ENCODE results near the gene TRIM31.

TRIM31 gene

DNA sequence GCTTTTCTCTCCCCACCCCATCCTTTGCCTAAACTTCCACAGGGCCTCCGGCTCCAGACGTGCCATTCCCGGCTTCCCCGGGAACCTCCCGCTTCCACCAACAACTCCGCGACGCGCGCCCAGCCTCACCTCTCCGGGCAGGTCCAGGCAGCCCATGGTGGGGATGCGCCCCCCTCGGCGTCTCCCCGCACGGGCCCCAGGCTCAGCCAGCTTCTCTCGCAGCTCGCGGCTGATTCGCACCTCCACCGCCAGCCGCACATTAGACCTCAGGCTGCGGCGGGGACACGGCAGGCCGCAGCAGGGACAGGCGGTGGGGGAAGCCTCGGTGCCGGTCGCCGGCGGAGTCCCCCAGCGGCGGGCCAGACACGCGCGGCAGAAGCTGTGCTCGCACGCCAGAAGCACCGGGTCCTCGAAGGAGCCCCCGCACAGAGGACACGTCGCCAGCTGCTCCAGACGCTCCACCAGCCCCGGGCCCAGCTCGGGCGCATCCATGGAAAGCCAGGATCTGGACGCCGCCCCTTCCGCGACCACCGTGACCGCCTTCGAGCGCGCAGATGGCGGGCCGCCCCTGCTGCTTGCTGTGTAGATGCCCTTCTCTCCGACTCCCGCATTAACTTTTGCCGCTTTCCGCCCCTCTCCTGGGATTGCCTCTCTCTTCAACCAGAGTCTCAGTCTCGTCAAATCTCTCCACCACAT is 37.6 kb downstream of the TRIM31 start, which contains the start of gene RNF39:
Gene RNF39 (minus strand): TSS at position 676 of the 696 bp plus-strand sequence. CDS start 184 bp downstream, at position 492.
- peak in 1 of 2 donors; percentile 25 for DNase-seq

DNA sequence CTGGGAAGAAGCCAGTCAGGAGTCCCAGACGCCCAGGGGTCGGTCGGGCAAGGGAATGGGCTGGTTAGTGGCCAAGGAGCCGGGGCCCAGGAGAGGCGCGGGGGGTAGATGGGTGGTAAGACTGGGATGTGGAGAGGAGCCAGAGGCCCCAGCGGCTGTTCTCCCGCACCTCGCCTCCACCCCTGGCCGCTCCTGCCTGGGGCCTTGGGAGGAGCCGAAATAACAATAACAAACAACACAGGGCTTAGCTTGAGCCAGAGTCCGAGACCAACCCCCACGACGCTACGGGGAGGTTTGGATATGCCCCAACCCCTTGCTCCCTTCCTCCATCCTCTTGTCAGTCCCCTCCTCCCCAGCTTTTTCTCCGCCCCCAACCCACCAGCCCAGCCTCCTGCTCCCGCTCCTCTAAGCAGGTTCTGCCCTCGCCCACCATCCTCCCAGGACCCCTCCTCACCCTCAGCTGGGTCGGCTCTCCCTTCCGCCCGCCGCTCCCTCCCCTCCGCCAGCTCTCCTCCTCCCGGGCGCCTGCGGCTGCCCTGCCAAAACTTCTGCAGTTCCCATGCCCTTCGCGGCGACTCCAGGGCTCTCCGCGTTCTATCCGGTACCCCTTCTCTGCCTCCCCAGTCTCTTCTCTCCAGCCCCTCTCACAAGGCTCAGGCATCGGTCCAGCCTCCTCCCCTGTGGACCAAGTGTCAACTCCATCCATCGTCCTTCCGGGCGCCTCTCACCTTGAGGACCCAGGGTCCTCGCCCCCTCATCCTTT is 38.4 kb downstream of the TRIM31 start:
- DNase-seq, result peak in 1 of 2 donors; percentile 13

DNA sequence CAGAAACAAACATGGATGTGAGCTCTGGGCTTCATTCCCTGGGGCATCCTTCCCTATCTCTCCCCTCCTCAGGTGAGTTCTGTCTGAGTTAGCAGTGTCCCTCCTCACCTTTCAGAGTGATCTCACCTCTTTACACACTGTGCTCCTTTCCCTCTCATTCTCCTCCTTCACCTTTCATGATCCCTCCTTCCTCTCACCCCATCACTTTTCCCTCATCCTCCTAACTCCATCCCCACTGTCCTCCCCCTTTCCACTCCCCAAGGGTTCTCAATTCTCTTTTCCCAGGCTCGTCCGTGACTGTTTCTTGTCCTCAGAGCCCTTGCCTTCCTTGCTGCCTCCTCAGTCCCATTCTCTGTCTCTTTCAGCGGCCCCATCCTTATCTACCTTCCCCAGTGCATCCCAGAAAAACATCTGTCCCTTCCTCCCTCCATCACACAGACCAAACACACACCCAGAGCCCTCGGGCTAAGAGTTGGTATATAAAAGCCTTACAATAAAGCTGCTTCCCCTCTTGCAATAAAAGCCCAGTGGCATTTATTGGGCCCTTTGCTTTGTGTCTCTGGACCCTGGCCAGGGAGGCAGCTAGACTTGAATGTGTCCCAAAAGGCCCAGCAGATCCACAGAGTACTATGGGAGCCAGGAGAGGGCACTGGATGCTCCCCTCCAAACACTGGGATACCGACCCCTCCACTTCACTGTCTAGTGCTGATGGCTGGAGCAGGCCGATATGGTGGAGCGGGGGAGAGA is 39.2 kb downstream of the TRIM31 start:
- no peak for DNase-seq

DNA sequence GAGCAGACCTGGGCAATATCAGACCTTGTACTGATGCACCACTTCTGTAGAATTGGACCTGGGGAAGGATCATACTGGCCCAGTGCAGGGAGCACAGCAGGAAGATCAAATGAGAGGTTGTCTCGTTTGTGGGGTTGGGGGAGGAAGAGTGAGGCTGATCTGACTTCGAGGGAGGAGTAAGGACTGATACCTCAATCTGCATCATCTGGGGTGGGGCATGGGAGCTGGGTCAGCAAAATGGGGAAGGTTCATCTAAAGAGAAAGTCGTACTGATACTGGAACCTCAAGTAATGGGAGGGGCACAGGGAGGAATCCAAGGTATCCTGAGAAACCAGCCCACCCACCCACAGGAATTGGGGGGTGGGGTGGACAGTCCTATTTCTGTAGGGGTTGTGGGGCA is 41.0 kb downstream of the TRIM31 start:
- DNase-seq, result no peak

DNA sequence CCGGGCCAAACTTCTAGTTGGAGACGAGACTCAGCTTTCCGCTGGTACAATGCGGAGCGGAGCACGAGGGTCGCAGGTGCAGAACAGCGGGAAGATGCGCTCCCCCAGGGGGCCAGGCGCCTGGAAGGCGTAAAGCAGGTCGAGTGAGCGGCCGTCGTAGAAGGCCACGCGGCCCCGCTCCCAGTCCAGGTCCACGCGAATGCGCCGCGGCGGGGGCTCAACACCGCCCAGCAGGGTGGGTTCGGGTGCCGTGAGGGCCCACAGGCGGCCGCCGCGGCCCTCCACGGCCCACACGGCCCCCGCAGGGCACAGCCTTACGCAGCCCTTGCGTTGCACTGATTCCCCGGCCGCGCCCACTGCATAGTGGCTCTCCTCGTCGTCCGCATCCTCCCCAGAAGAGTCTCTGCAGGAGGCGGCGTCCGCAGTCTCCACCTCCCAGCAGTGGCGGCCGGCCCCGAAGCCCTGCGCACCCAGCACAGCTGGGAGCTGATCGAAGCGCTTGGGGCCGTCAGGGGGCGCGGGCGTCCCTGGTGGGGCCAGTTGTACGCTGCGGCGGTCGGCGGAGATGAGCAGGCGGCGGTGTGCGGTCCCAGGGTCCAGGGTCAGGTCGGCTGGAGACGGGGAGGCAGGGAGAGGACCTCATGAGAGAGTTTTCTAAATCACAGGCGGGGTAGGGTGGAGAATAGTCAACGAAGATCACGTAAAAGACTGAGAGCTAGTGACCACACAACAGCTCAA is 41.6 kb downstream of the TRIM31 start:
- peak in 1 of 2 donors; percentile 17 for DNase-seq

DNA sequence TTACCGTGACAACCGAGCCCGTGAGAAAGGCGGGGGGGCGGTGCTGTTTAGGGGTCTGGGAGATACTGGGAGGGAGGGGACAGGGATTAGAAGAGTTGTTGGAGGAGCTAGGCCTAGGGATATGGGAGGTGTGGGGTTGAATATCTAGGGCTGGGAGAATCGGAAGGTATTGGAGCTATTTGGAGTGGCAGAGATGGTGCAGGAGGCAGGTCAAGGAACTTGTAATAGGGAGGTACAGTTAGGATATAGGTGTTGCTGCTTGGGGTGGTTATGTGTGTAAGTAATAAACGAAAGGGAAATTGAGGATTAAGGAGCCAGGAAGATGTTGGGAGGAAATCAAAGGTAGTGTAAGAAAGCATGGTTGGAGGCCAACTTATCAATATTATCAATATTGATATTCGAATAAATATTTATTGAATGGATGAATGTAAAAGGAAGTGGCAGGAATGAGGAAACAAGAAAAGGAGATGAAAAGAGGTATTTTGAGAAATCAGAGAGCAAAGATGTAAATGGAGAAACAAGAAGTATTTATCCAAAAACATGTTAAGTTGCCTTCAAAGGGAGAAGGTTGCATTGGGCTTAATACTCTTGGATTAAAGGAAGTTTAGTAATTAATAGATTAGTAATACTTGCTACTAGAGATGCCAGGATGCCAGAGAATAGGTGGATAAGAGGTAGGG is 45.3 kb downstream of the TRIM31 start:
- DNase-seq, result no peak

DNA sequence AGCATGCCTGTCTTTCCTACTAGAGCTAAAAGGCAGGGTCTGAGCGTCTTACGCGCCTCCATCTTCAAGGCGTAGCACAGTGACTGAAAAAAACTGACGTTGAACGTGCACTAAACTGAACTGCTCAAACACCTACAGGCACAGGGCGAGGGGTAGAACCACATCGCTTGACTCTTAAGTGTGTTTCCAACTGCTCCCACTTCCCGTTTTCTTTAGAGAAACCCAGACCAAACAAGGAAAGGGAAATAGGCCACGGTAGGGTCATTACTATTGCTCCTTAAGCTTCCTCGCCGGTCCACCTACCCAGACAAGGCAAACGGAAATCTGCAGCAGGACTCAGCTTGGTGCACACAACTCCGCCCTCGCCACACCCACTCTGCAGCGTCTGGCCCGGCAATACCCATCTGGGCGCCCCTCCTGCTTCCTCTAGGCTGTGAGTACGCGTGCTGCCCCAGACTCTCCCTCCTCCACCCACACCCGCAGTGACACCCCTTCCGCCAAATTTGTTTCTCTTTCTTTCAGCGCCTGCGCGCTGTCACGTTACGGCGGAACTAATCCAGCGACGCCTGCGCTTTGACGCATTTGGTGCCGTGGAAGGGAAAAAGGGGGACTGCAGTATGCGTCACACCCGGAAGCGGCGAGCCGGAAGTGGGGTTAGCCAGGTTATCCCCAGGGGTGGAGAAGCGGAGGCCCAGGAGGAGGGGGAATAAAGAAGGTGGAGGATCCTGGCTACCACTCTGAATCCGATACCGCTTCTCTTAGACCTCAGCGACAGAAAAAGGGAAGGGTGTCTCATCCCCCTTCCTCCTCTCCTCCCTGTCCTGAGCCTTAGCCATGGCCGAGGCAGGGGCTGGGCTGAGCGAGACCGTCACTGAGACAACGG is 46.1 kb downstream of the TRIM31 start, which contains the start of gene PPP1R11:
Gene PPP1R11 (plus strand): TSS at position 622 of the 883 bp plus-strand sequence. CDS start 213 bp downstream, at position 835.
- peak; percentile 98 to 99 for DNase-seq

DNA sequence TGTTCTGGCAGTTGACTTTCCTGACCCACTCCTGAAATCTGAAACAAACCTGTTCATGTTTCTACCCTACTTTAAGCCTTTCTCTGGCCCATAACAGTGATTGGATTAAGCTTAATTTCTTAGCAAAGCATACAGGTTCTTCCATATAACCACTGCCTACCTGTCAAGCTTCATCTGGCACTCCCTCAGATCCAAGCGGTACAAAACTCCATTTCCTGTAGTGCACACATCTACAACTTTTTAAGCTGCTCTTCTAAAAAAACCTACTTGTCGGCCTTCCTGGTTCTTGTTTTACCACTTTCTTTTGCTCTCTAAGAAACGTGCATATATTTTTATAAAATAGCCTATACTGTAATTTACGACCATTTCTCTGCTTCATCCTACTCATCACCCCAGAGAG is 46.8 kb downstream of the TRIM31 start:
- no peak for DNase-seq

DNA sequence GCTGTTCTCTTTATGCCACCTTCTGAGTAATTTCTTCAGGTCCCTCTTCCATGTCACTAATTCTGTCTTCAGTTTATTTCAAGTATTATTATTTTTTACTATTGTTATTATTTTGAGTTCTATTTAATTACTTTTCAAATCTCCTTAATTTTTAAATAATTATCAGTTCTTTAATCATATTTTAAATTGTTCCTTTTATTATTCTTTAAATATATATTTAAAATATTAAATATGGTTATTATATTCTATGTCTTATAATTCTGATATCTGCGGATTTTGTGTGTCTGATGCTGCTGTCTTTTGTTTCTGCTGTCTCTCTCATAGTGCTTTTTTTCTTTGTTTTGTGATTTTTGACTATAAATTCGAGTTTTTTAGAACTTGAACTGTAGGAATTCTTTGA is 49.6 kb downstream of the TRIM31 start:
- DNase-seq, result no peak

DNA sequence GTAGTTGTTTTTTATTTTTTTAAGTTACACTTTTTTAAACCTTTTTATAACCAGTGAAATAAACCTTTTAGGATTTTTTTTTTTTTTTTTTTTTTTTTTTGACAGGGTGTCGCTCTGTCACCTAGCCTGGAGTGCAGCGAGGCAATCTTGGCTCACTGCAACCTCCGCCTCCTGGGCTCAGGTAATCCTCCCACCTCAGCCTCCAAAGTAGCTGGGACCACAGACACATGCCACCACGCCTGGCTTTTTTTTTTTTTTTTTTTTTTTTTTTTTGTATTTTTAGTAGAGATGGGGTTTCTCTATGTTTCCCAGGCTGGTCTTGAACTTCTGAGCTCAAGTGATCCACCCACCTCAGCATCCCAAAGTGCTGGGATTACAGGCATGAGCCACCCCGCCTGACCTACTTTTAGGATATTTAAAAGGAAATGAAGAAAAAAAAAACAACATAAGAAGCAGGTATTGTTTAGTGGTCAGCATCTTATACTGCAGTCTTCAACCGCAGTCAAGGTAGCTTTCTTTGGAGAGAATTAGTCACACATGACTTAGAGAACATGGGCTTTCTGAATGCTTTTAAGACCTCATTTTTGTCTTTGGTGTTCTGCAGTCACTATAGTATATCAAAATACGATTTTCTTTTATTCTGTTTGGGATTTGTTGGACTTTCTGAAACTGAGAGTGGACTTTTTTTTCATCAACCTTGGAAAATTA is 50.3 kb downstream of the TRIM31 start:
- DNase-seq, result no peak

DNA sequence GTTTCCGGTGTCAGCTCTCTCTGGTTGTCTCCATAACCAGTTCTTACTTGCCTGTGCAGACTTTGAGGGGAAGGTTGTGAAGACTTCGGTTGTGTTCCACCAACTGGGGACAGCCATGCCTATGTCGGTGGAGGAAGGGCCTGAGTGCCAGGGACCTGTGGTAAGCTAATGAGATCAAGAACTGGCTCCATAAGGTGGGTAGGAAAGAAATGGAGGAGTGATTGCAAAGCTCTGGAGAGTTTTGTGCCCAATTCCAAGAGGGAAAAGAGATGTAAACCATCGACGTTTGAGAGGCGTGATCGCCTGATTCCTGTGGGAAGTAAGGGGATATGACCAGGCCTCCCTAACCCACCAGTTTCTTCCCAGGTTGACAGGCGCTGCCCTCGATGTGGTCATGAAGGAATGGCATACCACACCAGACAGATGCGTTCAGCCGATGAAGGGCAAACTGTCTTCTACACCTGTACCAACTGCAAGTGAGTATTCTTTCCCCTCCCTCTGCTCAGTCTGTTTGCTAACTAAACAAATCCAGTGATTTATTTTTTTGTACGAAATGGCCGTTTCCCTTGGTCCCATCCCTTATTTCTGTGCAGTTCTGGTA is 50.9 kb downstream of the TRIM31 start:
- peak; percentile 36 to 39 for DNase-seq

DNA sequence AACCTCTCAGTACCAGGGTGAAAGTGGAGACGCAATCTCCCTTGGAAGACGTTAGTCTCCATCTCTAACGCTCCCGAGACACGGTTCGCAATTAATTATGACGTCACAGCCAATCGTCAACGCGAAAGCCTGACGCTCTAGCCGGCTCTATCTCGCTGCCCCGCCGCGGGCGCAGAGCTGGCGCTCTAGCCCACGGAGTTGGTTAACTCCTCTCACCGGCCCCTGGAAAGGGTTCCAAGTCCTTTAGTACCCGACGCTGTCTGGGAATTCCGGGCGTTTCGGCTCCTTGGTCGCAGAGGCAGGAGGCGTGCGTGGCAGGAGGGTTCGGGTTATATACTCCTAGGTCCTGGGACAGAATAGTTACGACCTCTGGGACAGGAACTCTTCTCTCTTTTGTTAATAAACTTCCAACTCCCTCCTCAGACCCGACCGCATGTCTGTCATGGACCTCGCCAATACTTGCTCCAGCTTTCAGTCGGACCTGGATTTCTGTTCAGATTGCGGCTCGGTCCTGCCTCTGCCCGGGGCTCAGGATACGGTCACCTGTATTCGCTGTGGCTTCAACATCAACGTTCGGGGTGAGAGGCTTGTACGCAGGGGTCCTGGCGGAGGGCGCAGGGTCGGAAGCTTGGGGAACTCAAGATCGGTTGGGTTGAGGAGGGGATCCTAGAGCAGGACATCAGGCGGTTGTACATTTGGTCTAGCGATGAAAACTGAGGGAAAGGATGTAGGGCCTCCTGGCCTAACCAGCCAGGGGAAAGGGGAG is 51.6 kb downstream of the TRIM31 start, which contains the start of gene POLR1H:
Gene POLR1H (plus strand): TSS at position 174 of the 766 bp plus-strand sequence. CDS start 260 bp downstream, at position 434.
- peak; percentile 83 to 85 for DNase-seq

DNA sequence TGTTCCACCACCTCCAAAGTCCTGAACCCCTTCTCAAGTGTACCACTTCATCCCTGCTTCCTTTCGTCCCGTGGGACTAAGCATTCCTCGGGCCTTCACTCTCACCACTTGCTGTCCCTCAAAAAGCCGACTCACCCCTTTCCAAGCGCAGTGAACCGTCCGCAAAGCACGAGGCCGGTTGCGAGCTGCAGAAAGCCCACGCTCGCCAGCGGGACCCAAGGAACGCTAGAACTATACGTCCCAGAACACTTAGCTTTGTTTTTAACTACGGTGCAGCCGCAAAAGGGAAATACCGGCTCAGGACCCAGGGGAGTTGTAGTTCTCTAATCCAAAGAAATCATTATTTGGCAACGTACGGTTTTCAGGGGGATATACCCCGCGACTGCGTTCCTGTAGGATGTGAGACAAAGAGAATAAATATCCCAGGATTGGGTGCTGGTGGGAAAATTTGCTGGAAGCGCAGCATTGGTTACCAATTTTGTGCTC is 52.2 kb downstream of the TRIM31 start:
- peak; percentile 43 to 50 for DNase-seq

DNA sequence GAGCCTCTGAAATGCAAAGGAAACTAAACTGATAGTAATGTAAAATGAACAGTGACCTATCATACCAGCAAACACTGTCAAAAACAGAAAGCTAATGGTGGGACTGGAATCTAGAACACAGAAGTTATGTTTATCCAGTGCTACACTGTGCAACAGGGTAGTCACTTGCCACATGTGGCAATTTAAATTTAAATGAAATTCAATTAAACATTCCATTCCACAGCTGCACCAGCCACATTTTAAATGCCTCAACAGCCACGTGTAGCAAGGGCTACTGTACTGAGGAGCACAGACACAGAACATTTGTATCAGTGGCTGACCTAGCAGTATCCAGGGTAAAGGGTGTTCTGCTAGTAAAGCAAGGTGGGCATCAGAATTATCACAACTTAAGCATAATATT is 57.4 kb downstream of the TRIM31 start:
- no peak for DNase-seq

DNA sequence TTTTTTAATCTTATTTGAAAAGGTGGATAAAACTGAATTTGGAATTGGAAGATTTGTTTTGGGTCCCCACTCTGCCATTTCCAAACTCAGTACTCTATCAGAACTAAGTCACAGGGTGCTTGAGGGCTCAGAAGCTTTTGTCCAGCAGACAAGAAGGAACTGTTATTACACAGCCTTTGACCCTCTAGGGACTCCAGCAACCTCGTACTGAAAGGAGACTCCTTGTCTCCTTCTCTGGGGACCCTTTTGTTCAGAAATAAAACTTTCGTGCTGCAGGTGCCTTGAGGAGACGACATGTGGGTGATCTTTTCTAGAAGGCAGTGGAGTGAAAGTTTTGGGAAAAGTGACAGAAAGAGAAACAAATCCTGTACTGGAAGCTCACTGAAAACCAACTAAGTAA is 59.2 kb downstream of the TRIM31 start:
- DNase-seq, result no peak

Measured in stimulated activated CD4-positive, alpha-beta T cell treated with anti-CD3 and anti-CD28 coated beads, Interleukin-2, amount 100 ng/mL, for 24 hours (primary cell).